SH-SY5Y (cell line): ENCODE measurements around the gene ITPK1.

Experiments used
- GATA2 ChIP-seq: IDR thresholded peaks from 2 replicates; pipeline ENCODE4 v1.6.1; 2011; ENCODE audit warnings: mild to moderate bottlenecking, low read depth, low read length
- GATA3 ChIP-seq: IDR thresholded peaks from 2 replicates; pipeline ENCODE4 v1.6.1; 2011; ENCODE audit warnings: low read depth, mild to moderate bottlenecking, low read length, moderate library complexity

- TF ChIP-seq GATA2: no peak
- no peak for TF ChIP-seq GATA3
Measured at GRCh38 chr14:93028724-93029076, 87.0 kb downstream of the ITPK1 start.
